Kidney epithelial cell (primary cell): Measurements from ENCODE around the gene FBXL13. TPM values are rescaled to one million over a fixed set of nuclear protein-coding genes. Genes with fewer than 3 reads are reported as not detected.
"Not testable (repeated sequence)": the region's sequence is repeated elsewhere in the genome, so short reads cannot be mapped to it uniquely, and the experiment has no call there.

ENCODE experiments used
- DNase-seq: peaks from one replicate; pipeline ENCODE4 v3.0.0-alpha.2; 2010; ENCODE audit warnings: low read depth
- H3K27me3 ChIP-seq: 2 replicates; pipeline ENCODE4 v1.6.0; 2011; ENCODE audit warnings: low read length; ENCODE audit not compliant: control insufficient read depth, insufficient read depth
- H3K36me3 ChIP-seq: 2 replicates; pipeline ENCODE4 v1.5.1; 2011; ENCODE audit warnings: low read length; ENCODE audit not compliant: control insufficient read depth, insufficient read depth
- H3K4me3 ChIP-seq: 2 replicates; pipeline ENCODE4 v1.5.1; 2011; ENCODE audit warnings: low read depth, mild to moderate bottlenecking, control low read depth, low read length
- CTCF ChIP-seq: IDR thresholded peaks from 2 replicates; pipeline ENCODE4 v1.5.1; 2011; ENCODE audit warnings: mild to moderate bottlenecking, moderate library complexity, low read length, control low read depth, inconsistent platforms; ENCODE audit not compliant: insufficient read depth, poor library complexity, severe bottlenecking
- total RNA-seq: library from RNA; depleted of rRNA; stranded (reverse); fragments of >200 nt; gene quantifications from 2 replicates; pipeline ENCODE4 v1.2.3, GENCODE V29; 2015

Gene FBXL13
- total RNA-seq, 1 donor from 2014 or later, result 3.1 TPM

- no peak for TF ChIP-seq CTCF
- Histone ChIP-seq H3K36me3 (no peaks in the 10 kb centered on the region), H3K27me3 (no peaks in the 10 kb centered on the region), H3K4me3 (peak within 1 kb of the TSS; percentile 37)
- DNase-seq, result peak; percentile 68
These were observed 161.9 kb downstream of the FBXL13 start, which contains the start of gene LRRC17 for GRCh38 chr7:102912742-102913141. LRRC17 (plus strand) TSS chr7:102913000; CDS start chr7:102933914, 20,914 bp downstream.

- Histone ChIP-seq H3K36me3 (no peaks in the 10 kb centered on the region), H3K4me3 (no peak overlapping the region), H3K27me3 (no peaks in the 10 kb centered on the region)
- TF ChIP-seq CTCF, result no peak
- no peak for DNase-seq
These were observed 165.9 kb downstream of the FBXL13 start for GRCh38 chr7:102908676-102909075.

- DNase-seq, H3K36me3 ChIP-seq, H3K4me3 ChIP-seq, H3K27me3 ChIP-seq: not testable (repeated sequence)
These were observed 171.0 kb downstream of the FBXL13 start for GRCh38 chr7:102903576-102903975.

- DNase-seq, H3K4me3 ChIP-seq, H3K27me3 ChIP-seq, H3K36me3 ChIP-seq: not testable (repeated sequence)
These were observed 172.5 kb downstream of the FBXL13 start for GRCh38 chr7:102902052-102902451.

- Histone ChIP-seq H3K27me3 (no peaks in the 10 kb centered on the region), H3K36me3 (no peaks in the 10 kb centered on the region), H3K4me3 (no peak overlapping the region)
- TF ChIP-seq CTCF, result no peak
- DNase-seq, result no peak
These were observed 176.1 kb downstream of the FBXL13 start for GRCh38 chr7:102898532-102898859.

GRCh38 chr7:102897856-102898531 is 176.6 kb downstream of the FBXL13 start:
- H3K36me3 ChIP-seq, result no peaks in the 10 kb centered on the region
- no peak for DNase-seq
- H3K27me3 ChIP-seq, result no peaks in the 10 kb centered on the region
- H3K4me3 ChIP-seq, result no peak overlapping the region
- TF ChIP-seq CTCF, result no peak

- no peak overlapping the region for H3K4me3 ChIP-seq
- no peaks in the 10 kb centered on the region for H3K27me3 ChIP-seq
- no peaks in the 10 kb centered on the region for H3K36me3 ChIP-seq
- no peak for DNase-seq
- TF ChIP-seq CTCF, result no peak
These were observed 177.4 kb downstream of the FBXL13 start for GRCh38 chr7:102897211-102897631.
